ENCODE measurements around the gene TBC1D24.

- no peak for TF ChIP-seq CTCF (IDR thresholded peaks at IDR 0.05)
- TF ChIP-seq POLR2A (IDR thresholded peaks at IDR 0.05) = no peak
Measured at GRCh38 chr16:2490190-2491105, 15.5 kb downstream of the TBC1D24 start.
